Activated CD4-positive, alpha-beta memory T cell treated with anti-CD3 and anti-CD28 coated beads for 36 hours (primary cell): ENCODE measurements around the gene RNF214. TPM values are rescaled to one million over a fixed set of nuclear protein-coding genes. Genes with fewer than 3 reads are reported as not detected.
"Not testable (repeated sequence)": the region's sequence is repeated elsewhere in the genome, so short reads cannot be mapped to it uniquely, and the experiment has no call there.

Experiments used
- CTCF ChIA-PET: fragments of 350-600 bp; sonication (Branson Sonifier 250); formaldehyde crosslinking; loops from one replicate; lab custom pipeline; 2021; ENCODE audit warnings: antibody characterized with exemption, inconsistent platforms; lab: Charles Lee
- POLR2A ChIA-PET: fragments of 350-600 bp; sonication (Branson Sonifier 250); formaldehyde crosslinking; loops from one replicate; lab custom pipeline; 2021; ENCODE audit warnings: antibody characterized with exemption; lab: Charles Lee
- DNase-seq: peaks from one replicate; pipeline ENCODE4 v3.0.0-alpha.2; 2020
- H3K27ac Mint-ChIP-seq: one replicate; pipeline ENCODE4 v1.8.0; 2021; ENCODE audit warnings: mixed read lengths
- H3K27me3 Mint-ChIP-seq: one replicate; pipeline ENCODE4 v1.8.0; 2021; ENCODE audit warnings: mixed read lengths
- H3K36me3 Mint-ChIP-seq: one replicate; pipeline ENCODE4 v1.8.0; 2021; ENCODE audit warnings: mixed read lengths
- H3K4me1 Mint-ChIP-seq: one replicate; pipeline ENCODE4 v1.8.0; 2021; ENCODE audit warnings: low read depth, mixed read lengths
- H3K4me3 Mint-ChIP-seq: one replicate; pipeline ENCODE4 v1.8.0; 2021; ENCODE audit warnings: mild to moderate bottlenecking, mixed read lengths
- H3K9me3 Mint-ChIP-seq: one replicate; pipeline ENCODE4 v1.8.0; 2021; ENCODE audit warnings: mixed read lengths
- intact Hi-C: fragments of 100-400 bp; cut with micrococcal nuclease; formaldehyde crosslinking; loops from one replicate; pipeline ENCODE4 v1.15.1; 2023
- total RNA-seq, 2 experiments: library from RNA; stranded (reverse); gene quantifications; one replicate each; pipeline ENCODE4 v1.2.3, GENCODE V29; 2021

Gene RNF214
- total RNA-seq, 2 experiments from 2014 or later: 16.9 to 18.3 TPM

GRCh38 chr11:117199053-117199915 is 33.2 kb upstream of the RNF214 start, which contains the start of gene TAGLN:
Gene TAGLN (plus strand): TSS chr11:117199370. CDS start chr11:117203014, 3,644 bp downstream.
- no peaks in the 10 kb centered on the region for H3K4me1 Mint-ChIP-seq
- intact Hi-C loops: no loop called here
- POLR2A ChIA-PET: no interaction called here
- DNase-seq: no peak
- H3K36me3 Mint-ChIP-seq: peaks cover 12% of the 10 kb centered on the region
- H3K27me3 Mint-ChIP-seq: no peaks in the 10 kb centered on the region
- H3K4me3 Mint-ChIP-seq: no peak within 1 kb of the TSS
- H3K27ac Mint-ChIP-seq: no peak within 1 kb of the TSS
- CTCF ChIA-PET: no interaction called here
- H3K9me3 Mint-ChIP-seq: no peaks in the 10 kb centered on the region

DNA sequence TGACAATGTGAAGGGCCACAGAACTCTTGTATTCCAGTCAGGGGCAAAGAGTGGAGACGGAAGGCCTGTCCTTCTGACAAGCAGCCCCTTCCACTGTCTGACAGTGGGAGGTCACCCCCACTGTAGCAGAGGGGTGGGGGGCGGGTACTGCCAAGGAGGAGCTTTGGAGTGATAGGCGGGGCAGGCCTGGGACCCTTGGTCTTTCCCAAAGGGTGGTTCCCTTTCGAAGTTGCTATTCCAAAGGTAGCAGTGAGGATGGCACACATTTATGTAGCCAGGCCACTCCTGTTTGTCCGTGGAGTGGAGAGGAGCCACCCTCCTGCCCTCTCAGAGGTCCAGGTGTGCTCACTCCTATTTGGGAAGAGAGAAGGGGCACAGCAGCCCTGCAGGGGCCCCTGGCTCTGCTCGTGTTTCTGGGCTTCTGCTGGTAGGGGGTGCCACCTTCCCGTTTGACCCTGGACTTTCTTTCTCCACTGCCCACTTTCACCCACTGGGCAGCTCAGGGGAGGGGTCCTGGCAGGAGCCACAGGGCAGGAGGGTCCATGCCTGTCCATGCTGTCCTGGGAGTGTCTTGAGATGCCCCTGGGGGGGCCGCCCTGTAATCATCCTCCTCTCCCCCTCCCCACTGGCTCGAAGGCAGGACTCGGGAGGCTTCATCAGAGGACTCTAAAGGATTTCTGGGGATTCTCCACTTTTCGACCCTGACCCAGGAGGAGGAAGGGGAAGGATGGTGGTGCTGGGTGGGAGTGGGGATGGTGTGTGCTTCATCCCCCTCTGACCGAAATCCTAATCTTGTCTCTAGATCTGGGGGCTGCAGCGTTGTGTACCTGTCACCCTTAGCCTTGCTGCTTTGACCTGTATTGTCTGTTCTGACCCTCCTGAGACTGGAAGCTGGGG is 32.3 kb upstream of the RNF214 start:
- H3K9me3 Mint-ChIP-seq: no peaks in the 10 kb centered on the region

GRCh38 chr11:117200813-117201657 is 31.4 kb upstream of the RNF214 start:
- H3K27me3 Mint-ChIP-seq: no peaks in the 10 kb centered on the region
- H3K27ac Mint-ChIP-seq: no peak overlapping the region
- no peak overlapping the region for H3K4me3 Mint-ChIP-seq
- peaks cover 18% of the 10 kb centered on the region for H3K36me3 Mint-ChIP-seq
- intact Hi-C loops: no loop called here
- no peaks in the 10 kb centered on the region for H3K9me3 Mint-ChIP-seq
- no peaks in the 10 kb centered on the region for H3K4me1 Mint-ChIP-seq
- ChIA-PET POLR2A (no interaction called here), CTCF (no interaction called here)
- DNase-seq: no peak

More for the DNA sequence above, 32.3 kb upstream of the RNF214 start:
- no peak overlapping the region for H3K27ac Mint-ChIP-seq
- ChIA-PET POLR2A (no interaction called here), CTCF (no interaction called here)
- intact Hi-C loops: no loop called here
- DNase-seq: no peak
- H3K4me3 Mint-ChIP-seq: no peak overlapping the region
- H3K4me1 Mint-ChIP-seq: no peaks in the 10 kb centered on the region
- H3K36me3 Mint-ChIP-seq: peaks cover 17% of the 10 kb centered on the region
- no peaks in the 10 kb centered on the region for H3K27me3 Mint-ChIP-seq

- no peak for DNase-seq
- H3K27ac Mint-ChIP-seq: no peak overlapping the region
- ChIA-PET POLR2A (no interaction called here), CTCF (interaction anchor here (0.6 to 1.2 kb wide), 2 partner anchors 20 to 25 kb away, joined by 3 read pairs; no protein-coding TSS in a partner anchor)
- no peaks in the 10 kb centered on the region for H3K27me3 Mint-ChIP-seq
- no peak overlapping the region for H3K4me3 Mint-ChIP-seq
- H3K36me3 Mint-ChIP-seq: peaks cover 19% of the 10 kb centered on the region
- H3K4me1 Mint-ChIP-seq: no peaks in the 10 kb centered on the region
- intact Hi-C loops: no loop called here
- no peaks in the 10 kb centered on the region for H3K9me3 Mint-ChIP-seq
These were observed 30.7 kb upstream of the RNF214 start for GRCh38 chr11:117201658-117202305.

- H3K27ac Mint-ChIP-seq: no peak overlapping the region
- intact Hi-C loops: no loop called here
These were observed 29.9 kb upstream of the RNF214 start for GRCh38 chr11:117202386-117203068.

DNA sequence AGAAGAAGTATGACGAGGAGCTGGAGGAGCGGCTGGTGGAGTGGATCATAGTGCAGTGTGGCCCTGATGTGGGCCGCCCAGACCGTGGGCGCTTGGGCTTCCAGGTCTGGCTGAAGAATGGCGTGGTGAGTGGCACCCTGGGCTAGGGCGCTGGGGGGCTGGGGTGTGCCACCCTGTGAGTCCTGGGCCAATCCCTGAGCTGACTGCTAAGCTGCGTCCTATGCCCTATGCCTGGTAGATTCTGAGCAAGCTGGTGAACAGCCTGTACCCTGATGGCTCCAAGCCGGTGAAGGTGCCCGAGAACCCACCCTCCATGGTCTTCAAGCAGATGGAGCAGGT is 29.4 kb upstream of the RNF214 start:
- H3K36me3 Mint-ChIP-seq: peaks cover 15% of the 10 kb centered on the region
- ChIA-PET CTCF (interaction anchor here (1.1 kb wide), 1 partner anchor 24 kb away, joined by 3 read pairs; no protein-coding TSS in a partner anchor), POLR2A (interaction anchor here (1.4 kb wide), 1 partner anchor 25 kb away, joined by 3 read pairs; the partner anchor contains the start of gene SIDT2)
- H3K4me1 Mint-ChIP-seq: no peaks in the 10 kb centered on the region
- no peaks in the 10 kb centered on the region for H3K27me3 Mint-ChIP-seq
- H3K27ac Mint-ChIP-seq: no peak overlapping the region
- intact Hi-C loops: no loop called here
- no peaks in the 10 kb centered on the region for H3K9me3 Mint-ChIP-seq
- no peak for DNase-seq
- H3K4me3 Mint-ChIP-seq: no peak overlapping the region

More at GRCh38 chr11:117202386-117203068, 29.9 kb upstream of the RNF214 start:
- POLR2A ChIA-PET: interaction anchor here (1.4 kb wide), 1 partner anchor 24 kb away, joined by 3 read pairs; the partner anchor contains the start of gene SIDT2
- Mint-ChIP-seq H3K9me3 (no peaks in the 10 kb centered on the region), H3K27me3 (no peaks in the 10 kb centered on the region), H3K36me3 (peaks cover 19% of the 10 kb centered on the region), H3K4me3 (no peak overlapping the region), H3K4me1 (no peaks in the 10 kb centered on the region)
- DNase-seq: no peak
- CTCF ChIA-PET: interaction anchor here (0.6 to 1.2 kb wide), 3 partner anchors 21 to 24 kb away, joined by 3 read pairs; no protein-coding TSS in a partner anchor

- Mint-ChIP-seq H3K27me3 (no peaks in the 10 kb centered on the region), H3K27ac (no peak overlapping the region), H3K4me1 (no peaks in the 10 kb centered on the region), H3K36me3 (peaks cover 15% of the 10 kb centered on the region), H3K9me3 (no peaks in the 10 kb centered on the region), H3K4me3 (no peak overlapping the region)
- DNase-seq: no peak
- ChIA-PET CTCF (interaction anchor here (0.7 to 1.4 kb wide), 2 partner anchors 8 to 21 kb away, joined by 3 to 4 read pairs; no protein-coding TSS in a partner anchor), POLR2A (no interaction called here)
- intact Hi-C loops: loop anchor here (5.0 kb wide), 1 partner anchor 72 kb away; no protein-coding TSS in a partner anchor
These were observed 28.0 kb upstream of the RNF214 start for GRCh38 chr11:117204283-117205080.

DNA sequence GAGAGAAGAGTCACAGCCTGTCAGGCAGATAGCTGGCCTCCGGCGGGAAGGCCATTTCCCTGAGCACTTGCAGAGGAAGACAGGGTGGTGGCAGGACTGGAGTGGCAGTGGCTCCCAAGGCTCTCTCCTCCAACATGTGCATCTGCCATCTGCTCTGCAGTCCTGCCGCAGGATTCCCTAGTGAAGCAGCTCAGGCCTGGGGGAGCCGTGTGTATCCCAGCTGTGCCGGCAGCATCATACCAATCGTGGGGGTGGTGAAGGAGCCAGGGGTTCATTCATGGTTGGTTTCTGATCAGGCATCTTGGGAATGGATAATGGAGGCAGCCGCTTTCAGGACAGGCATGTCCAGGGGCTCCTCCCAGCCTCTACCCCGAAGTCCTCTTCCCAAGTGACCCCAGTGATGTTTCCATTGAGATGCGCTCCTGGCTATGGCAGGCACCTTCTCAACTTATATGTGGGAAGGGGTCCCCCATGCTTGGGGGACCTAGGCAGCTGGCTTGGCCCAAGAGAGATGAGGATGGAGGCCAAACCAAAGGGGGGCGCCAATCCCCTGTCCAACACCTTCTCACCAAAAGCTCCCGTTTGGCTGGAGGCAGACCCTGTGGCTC is 27.2 kb upstream of the RNF214 start:
- intact Hi-C loops: loop anchor here (5.0 kb wide), 1 partner anchor 73 kb away; no protein-coding TSS in a partner anchor
- DNase-seq: no peak
- H3K4me3 Mint-ChIP-seq: no peak overlapping the region
- CTCF ChIA-PET: interaction anchor here (1.4 kb wide), 1 partner anchor 20 kb away, joined by 4 read pairs; no protein-coding TSS in a partner anchor
- no peaks in the 10 kb centered on the region for H3K9me3 Mint-ChIP-seq
- POLR2A ChIA-PET: no interaction called here
- H3K4me1 Mint-ChIP-seq: no peaks in the 10 kb centered on the region
- no peaks in the 10 kb centered on the region for H3K27me3 Mint-ChIP-seq
- H3K27ac Mint-ChIP-seq: no peak overlapping the region
- peaks cover 19% of the 10 kb centered on the region for H3K36me3 Mint-ChIP-seq

DNA sequence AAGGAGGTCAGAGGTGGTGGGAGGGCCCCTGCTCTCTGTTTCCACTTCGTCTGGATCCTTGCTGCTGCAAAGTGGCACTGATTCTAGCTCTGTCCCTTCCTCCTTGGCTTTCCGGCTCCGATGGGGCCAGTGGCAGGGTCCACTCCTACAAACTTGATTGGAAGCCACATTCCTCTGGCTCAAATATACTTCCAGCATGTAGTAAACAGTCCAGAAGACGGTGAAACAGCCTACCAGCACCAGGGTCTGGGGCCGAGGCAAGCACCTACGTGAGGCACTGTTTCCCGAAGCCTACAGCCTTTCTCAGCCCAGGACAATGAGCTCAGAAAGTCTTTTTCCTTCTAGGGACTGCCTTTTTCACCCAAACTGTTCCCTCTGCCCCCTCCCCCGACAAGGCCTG is 26.4 kb upstream of the RNF214 start:
- H3K4me3 Mint-ChIP-seq, POLR2A ChIA-PET, DNase-seq, H3K27me3 Mint-ChIP-seq, H3K4me1 Mint-ChIP-seq, H3K27ac Mint-ChIP-seq, H3K9me3 Mint-ChIP-seq, CTCF ChIA-PET: not testable (repeated sequence)
- intact Hi-C loops: loop anchor here (5.0 kb wide), 1 partner anchor 74 kb away; no protein-coding TSS in a partner anchor
- H3K36me3 Mint-ChIP-seq: peaks cover 22% of the 10 kb centered on the region
